K562 (cell line): ENCODE data around the gene HPS3. TPM values are rescaled to one million over a fixed set of nuclear protein-coding genes. Genes with fewer than 3 reads are reported as not detected.

Experiments
- ATF3 ChIP-seq, 2 experiments: fragments of 450-650 bp in 1 of 2; sonication (generic) in 1 of 2; formaldehyde crosslinking in 1 of 2; IDR thresholded peaks in 1 of 2; conservative IDR thresholded peaks in 1 of 2; 2 replicates each; pipeline versions ENCODE4 v1.6.1 to v1.8.1; 2016 to 2023; ENCODE audit warnings: mild to moderate bottlenecking in 2 of 2, moderate library complexity in 2 of 2, inconsistent platforms in 1 of 2, missing genetic modification reagents in 1 of 2
- CBFA2T2 ChIP-seq: fragments of 450-650 bp; conservative IDR thresholded peaks from 2 replicates; pipeline ENCODE4 v1.6.1; 2017; ENCODE audit warnings: mild to moderate bottlenecking
- CBX3 ChIP-seq, 2 experiments: IDR thresholded peaks; 1 replicate in 1 of 2; 2 replicates in 1 of 2; pipeline ENCODE4 v1.6.1; 2012; ENCODE audit warnings: inconsistent platforms in 2 of 2, low read length in 2 of 2, borderline replicate concordance in 1 of 2, control low read depth in 1 of 2
- CEBPG ChIP-seq, 3 experiments: fragments of 200-800 bp in 1 of 3; sonication (Bioruptor generic) in 1 of 3; sonication (generic) in 1 of 3; formaldehyde crosslinking in 1 of 3; IDR thresholded peaks in 2 of 3; conservative IDR thresholded peaks in 1 of 3; 2 replicates each; pipeline versions ENCODE4 v1.6.1 to v1.8.0; 2016 to 2022; ENCODE audit warnings: missing compliant biosample characterization in 2 of 3, missing genetic modification characterization in 2 of 3, mild to moderate bottlenecking in 1 of 3, missing genetic modification reagents in 1 of 3
- ETV5 ChIP-seq: sonication (generic); formaldehyde crosslinking; IDR thresholded peaks from 2 replicates; pipeline ENCODE4 v1.4.0; 2020; ENCODE audit warnings: low read depth, mild to moderate bottlenecking, missing genetic modification reagents
- ETV6 ChIP-seq, 3 experiments: fragments of 150-350 bp in 1 of 3; sonication (generic) in 1 of 3; formaldehyde crosslinking in 1 of 3; IDR thresholded peaks; 2 replicates each; pipeline versions ENCODE4 v1.6.1 to v1.8.0; 2014 to 2022; ENCODE audit warnings: borderline replicate concordance in 2 of 3, low read depth in 2 of 3, antibody characterized with exemption in 1 of 3, low read length in 1 of 3, mild to moderate bottlenecking in 1 of 3, missing genetic modification reagents in 1 of 3
- KDM1A ChIP-seq, 2 experiments: fragments of 450-650 bp; IDR thresholded peaks; 2 replicates each; pipeline ENCODE4 v1.6.1; 2016; ENCODE audit warnings: mild to moderate bottlenecking in 2 of 2
- MAZ ChIP-seq, 2 experiments: fragments of 450-650 bp in 1 of 2; sonication (generic) in 1 of 2; formaldehyde crosslinking; IDR thresholded peaks in 1 of 2; conservative IDR thresholded peaks in 1 of 2; 2 replicates each; pipeline versions ENCODE4 v1.4.0 to v1.5.0; 2020; ENCODE audit warnings: mild to moderate bottlenecking in 1 of 2, missing genetic modification reagents in 1 of 2
- MED1 ChIP-seq: sonication (generic); formaldehyde crosslinking; IDR thresholded peaks from 2 replicates; pipeline ENCODE4 v1.8.1; 2023; ENCODE audit warnings: missing genetic modification reagents, borderline replicate concordance
- NR3C1 ChIP-seq: sonication (generic); formaldehyde crosslinking; IDR thresholded peaks from 2 replicates; pipeline ENCODE4 v1.8.1; 2022; ENCODE audit warnings: missing genetic modification reagents
- PCBP1 ChIP-seq: fragments of 200-400 bp; formaldehyde crosslinking; IDR thresholded peaks from 2 replicates; pipeline ENCODE4 v1.6.1; 2018; ENCODE audit warnings: mild to moderate bottlenecking, low read depth, low read length; ENCODE audit not compliant: poor library complexity, severe bottlenecking
- SIRT6 ChIP-seq: IDR thresholded peaks from one replicate; pipeline ENCODE4 v1.6.1; 2012; ENCODE audit warnings: low read depth, mild to moderate bottlenecking, control low read depth, inconsistent platforms, low read length, moderate library complexity
- TGIF2 ChIP-seq: sonication (generic); formaldehyde crosslinking; IDR thresholded peaks from 2 replicates; pipeline ENCODE4 v1.8.1; 2022; ENCODE audit warnings: mild to moderate bottlenecking, missing genetic modification reagents, moderate library complexity
- TRIM24 ChIP-seq, 2 experiments: fragments of 450-650 bp; IDR thresholded peaks; 2 replicates each; pipeline ENCODE4 v1.6.1; 2016
- VEZF1 ChIP-seq: fragments of 200-800 bp; sonication (Bioruptor generic); IDR thresholded peaks from 2 replicates; pipeline ENCODE4 v1.6.1; 2017; ENCODE audit warnings: missing genetic modification characterization, missing compliant biosample characterization
- ZNF778 ChIP-seq: fragments of 450-650 bp; formaldehyde crosslinking; IDR thresholded peaks from 2 replicates; pipeline ENCODE4 v1.4.0; 2020; ENCODE audit warnings: mild to moderate bottlenecking, moderate library complexity
- ZSCAN32 ChIP-seq: fragments of 450-650 bp; formaldehyde crosslinking; IDR thresholded peaks from 2 replicates; pipeline ENCODE4 v1.4.0; 2020; ENCODE audit warnings: mild to moderate bottlenecking, moderate library complexity
- polyA plus RNA-seq, 8 experiments: library from polyadenylated mRNA; depleted of rRNA in 4 of 8; stranded (reverse) in 5 of 8; unstranded in 3 of 8; fragments of >200 nt; fragmentation: Nextera tagmentation in 2 of 8; fragmentation: Illumina TruSeq in 1 of 8; extraction: Ambion mirVana in 2 of 8; extraction: Trizol in 1 of 8; gene quantifications; 2 replicates each; pipeline versions ENCODE4 v1.2.1 to v1.2.3, GENCODE V29; 2011 to 2014; ENCODE audit warnings: inconsistent platforms in 1 of 8, missing spikeins in 1 of 8
- total RNA-seq, 7 experiments: library from RNA; depleted of rRNA in 6 of 7; stranded (reverse); fragments of >200 nt in 6 of 7; fragmentation: Illumina TruSeq in 2 of 7; extraction: Trizol in 2 of 7; gene quantifications; 2 replicates each; pipeline versions ENCODE4 v1.2.1 to v1.2.3, GENCODE V29; 2011 to 2021; ENCODE audit warnings: low replicate concordance in 1 of 7
- TF ChIP-seq, protein P1 (sequence below): fragments of 450-650 bp; IDR thresholded peaks from 2 replicates; pipeline ENCODE4 v1.6.1; 2016
- TF ChIP-seq, protein P2 (sequence below): fragments of 450-650 bp; formaldehyde crosslinking; IDR thresholded peaks from 2 replicates; pipeline ENCODE4 v1.4.0; 2020; ENCODE audit warnings: mild to moderate bottlenecking
- TF ChIP-seq, protein P3 (sequence below): fragments of 450-650 bp; formaldehyde crosslinking; IDR thresholded peaks from 2 replicates; pipeline ENCODE4 v1.4.0; 2020; ENCODE audit warnings: mild to moderate bottlenecking, moderate library complexity

Gene HPS3
- total and polyA plus RNA-seq, 9 of the 15 experiments (the other 6 are each of a cell fraction or from before 2014, with no cell fraction given), result 1.2 to 11.3 (median 7.6) TPM

GRCh38 chr3:149151843-149152242 is 22.4 kb downstream of the HPS3 start (continued):
- TF ChIP-seq ETV5 (CRISPR knock-in tag) (peak; percentile 71), SIRT6 (no peak), CEBPG (CRISPR knock-in tag; IDR thresholded peaks at IDR 0.05) (no peak), CEBPG (tag; conservative IDR thresholded peaks at IDR 0.05 in 1 of 2, IDR thresholded peaks at IDR 0.05 in 1 of 2) (peak; percentile 40 to 61; a peak in 3 of 4 replicates), ETV6 (IDR thresholded peaks at IDR 0.05; ENCODE audit: borderline replicate concordance in 1 of 2, low read depth in 2 of 2, low read length in 1 of 2) (peak in 1 of 2 experiments; percentile 55; a peak in 1 of 4 replicates), ETV6 (CRISPR knock-in tag; IDR thresholded peaks at IDR 0.05; ENCODE audit: borderline replicate concordance) (no peak), CBX3 (IDR thresholded peaks at IDR 0.05; ENCODE audit: borderline replicate concordance in 1 of 2, low read length in 2 of 2) (peak in 1 of 2 experiments; percentile 23; a peak in 1 of 3 replicates), ZNF778 (no peak), ATF3 (IDR thresholded peaks at IDR 0.05) (peak; percentile 36; the same call in 1 of the 2 replicates), ATF3 (CRISPR knock-in tag; conservative IDR thresholded peaks at IDR 0.05) (no peak), MAZ (CRISPR knock-in tag; conservative IDR thresholded peaks at IDR 0.05 in 1 of 2, IDR thresholded peaks at IDR 0.05 in 1 of 2) (peak in 1 of 2 experiments; percentile 49; a peak in 1 of 4 replicates), ZSCAN32 (CRISPR knock-in tag) (no peak), TGIF2 (CRISPR knock-in tag) (no peak), TRIM24 (IDR thresholded peaks at IDR 0.05) (peak; percentile 80 to 88), CBFA2T2 (peak; percentile 95), KDM1A (IDR thresholded peaks at IDR 0.05) (peak; percentile 98 to 99), PCBP1 (no peak), VEZF1 (no peak), MED1 (no peak), NR3C1 (CRISPR knock-in tag) (no peak)
- TF ChIP-seq, protein P1, sequence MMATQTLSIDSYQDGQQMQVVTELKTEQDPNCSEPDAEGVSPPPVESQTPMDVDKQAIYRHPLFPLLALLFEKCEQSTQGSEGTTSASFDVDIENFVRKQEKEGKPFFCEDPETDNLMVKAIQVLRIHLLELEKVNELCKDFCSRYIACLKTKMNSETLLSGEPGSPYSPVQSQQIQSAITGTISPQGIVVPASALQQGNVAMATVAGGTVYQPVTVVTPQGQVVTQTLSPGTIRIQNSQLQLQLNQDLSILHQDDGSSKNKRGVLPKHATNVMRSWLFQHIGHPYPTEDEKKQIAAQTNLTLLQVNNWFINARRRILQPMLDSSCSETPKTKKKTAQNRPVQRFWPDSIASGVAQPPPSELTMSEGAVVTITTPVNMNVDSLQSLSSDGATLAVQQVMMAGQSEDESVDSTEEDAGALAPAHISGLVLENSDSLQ, result peak; percentile 71
- TF ChIP-seq, protein P2, sequence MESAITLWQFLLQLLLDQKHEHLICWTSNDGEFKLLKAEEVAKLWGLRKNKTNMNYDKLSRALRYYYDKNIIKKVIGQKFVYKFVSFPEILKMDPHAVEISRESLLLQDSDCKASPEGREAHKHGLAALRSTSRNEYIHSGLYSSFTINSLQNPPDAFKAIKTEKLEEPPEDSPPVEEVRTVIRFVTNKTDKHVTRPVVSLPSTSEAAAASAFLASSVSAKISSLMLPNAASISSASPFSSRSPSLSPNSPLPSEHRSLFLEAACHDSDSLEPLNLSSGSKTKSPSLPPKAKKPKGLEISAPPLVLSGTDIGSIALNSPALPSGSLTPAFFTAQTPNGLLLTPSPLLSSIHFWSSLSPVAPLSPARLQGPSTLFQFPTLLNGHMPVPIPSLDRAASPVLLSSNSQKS (CRISPR knock-in tag), result no peak
- TF ChIP-seq, protein P3, sequence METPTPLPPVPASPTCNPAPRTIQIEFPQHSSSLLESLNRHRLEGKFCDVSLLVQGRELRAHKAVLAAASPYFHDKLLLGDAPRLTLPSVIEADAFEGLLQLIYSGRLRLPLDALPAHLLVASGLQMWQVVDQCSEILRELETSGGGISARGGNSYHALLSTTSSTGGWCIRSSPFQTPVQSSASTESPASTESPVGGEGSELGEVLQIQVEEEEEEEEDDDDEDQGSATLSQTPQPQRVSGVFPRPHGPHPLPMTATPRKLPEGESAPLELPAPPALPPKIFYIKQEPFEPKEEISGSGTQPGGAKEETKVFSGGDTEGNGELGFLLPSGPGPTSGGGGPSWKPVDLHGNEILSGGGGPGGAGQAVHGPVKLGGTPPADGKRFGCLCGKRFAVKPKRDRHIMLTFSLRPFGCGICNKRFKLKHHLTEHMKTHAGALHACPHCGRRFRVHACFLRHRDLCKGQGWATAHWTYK (CRISPR knock-in tag), result no peak
